Measurements from ENCODE around the gene TMEM185B. TPM values are rescaled to one million over a fixed set of nuclear protein-coding genes. Genes with fewer than 3 reads are reported as not detected.
"Not testable (repeated sequence)": the region's sequence is repeated elsewhere in the genome, so short reads cannot be mapped to it uniquely, and the experiment has no call there.

Gene TMEM185B
- total and polyA plus RNA-seq, 2 donors (not counting 1 experiment from before 2014, with no cell fraction given), result 25.9 to 28.8 TPM

DNA sequence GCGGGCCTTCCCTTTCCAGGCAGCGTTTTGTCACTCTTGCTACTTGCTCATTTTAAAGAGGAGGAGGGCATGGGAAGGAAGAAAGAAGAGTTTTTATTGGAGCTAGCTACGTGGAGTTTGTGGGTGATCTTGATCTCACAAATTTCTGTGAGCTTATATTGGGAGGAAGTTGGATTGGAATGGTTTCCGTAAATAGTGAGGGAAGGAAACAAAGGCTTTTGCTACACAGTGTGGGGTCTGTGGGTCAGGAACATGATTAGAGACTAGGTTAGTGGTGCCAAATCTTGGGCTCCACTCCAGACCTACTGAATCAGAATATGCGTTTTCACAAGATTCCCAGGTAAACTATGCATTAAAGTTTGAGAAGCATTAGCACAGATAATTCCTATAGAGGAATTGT is 37.5 kb upstream of the TMEM185B start:
- no peaks in the 10 kb centered on the region for H3K27me3 ChIP-seq (ENCODE audit: control insufficient read depth, insufficient read depth, low read length)
- no peak overlapping the region for H3K27ac ChIP-seq (ENCODE audit: insufficient read depth, low read length)
- no peak overlapping the region for H3K4me2 ChIP-seq (ENCODE audit: extremely low read depth, insufficient read depth, low read length)
- no peaks in the 10 kb centered on the region for H3K9me3 ChIP-seq (ENCODE audit: control insufficient read depth, insufficient read depth, low read depth, low read length)
- TF ChIP-seq EZH2 (IDR thresholded peaks at IDR 0.05; ENCODE audit: low read length, missing control alignments), result no peak
- TF ChIP-seq, protein P1, sequence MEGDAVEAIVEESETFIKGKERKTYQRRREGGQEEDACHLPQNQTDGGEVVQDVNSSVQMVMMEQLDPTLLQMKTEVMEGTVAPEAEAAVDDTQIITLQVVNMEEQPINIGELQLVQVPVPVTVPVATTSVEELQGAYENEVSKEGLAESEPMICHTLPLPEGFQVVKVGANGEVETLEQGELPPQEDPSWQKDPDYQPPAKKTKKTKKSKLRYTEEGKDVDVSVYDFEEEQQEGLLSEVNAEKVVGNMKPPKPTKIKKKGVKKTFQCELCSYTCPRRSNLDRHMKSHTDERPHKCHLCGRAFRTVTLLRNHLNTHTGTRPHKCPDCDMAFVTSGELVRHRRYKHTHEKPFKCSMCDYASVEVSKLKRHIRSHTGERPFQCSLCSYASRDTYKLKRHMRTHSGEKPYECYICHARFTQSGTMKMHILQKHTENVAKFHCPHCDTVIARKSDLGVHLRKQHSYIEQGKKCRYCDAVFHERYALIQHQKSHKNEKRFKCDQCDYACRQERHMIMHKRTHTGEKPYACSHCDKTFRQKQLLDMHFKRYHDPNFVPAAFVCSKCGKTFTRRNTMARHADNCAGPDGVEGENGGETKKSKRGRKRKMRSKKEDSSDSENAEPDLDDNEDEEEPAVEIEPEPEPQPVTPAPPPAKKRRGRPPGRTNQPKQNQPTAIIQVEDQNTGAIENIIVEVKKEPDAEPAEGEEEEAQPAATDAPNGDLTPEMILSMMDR (conservative IDR thresholded peaks at IDR 0.05 in 1 of 2, IDR thresholded peaks at IDR 0.05 in 1 of 2; ENCODE audit: low read depth in 1 of 2, low read length in 2 of 2), result no peak
- no peak for DNase-seq (ENCODE audit: low read depth in 2 of 2)
- H3K79me2 ChIP-seq (ENCODE audit: control insufficient read depth, insufficient read depth, low read length), result peaks cover 71% of the 10 kb centered on the region
- H3K9ac ChIP-seq (ENCODE audit: insufficient read depth, low read length), result no peak overlapping the region
- H2AFZ ChIP-seq (ENCODE audit: low read length), result no peak overlapping the region
- no peaks in the 10 kb centered on the region for H4K20me1 ChIP-seq (ENCODE audit: control insufficient read depth, extremely low read depth, insufficient read depth, low read length)
- H3K36me3 ChIP-seq (ENCODE audit: control insufficient read depth, insufficient read depth, low read length), result no peaks in the 10 kb centered on the region
- H3K4me3 ChIP-seq (replicated peaks in 1 of 4; ENCODE audit: control extremely low read depth in 1 of 4, insufficient read depth in 1 of 4, low read depth in 3 of 4, low read length in 4 of 4), result no peak overlapping the region
- H3K4me1 ChIP-seq (ENCODE audit: control insufficient read depth, extremely low read depth, insufficient read depth, low read length), result peaks cover 2% of the 10 kb centered on the region

DNA sequence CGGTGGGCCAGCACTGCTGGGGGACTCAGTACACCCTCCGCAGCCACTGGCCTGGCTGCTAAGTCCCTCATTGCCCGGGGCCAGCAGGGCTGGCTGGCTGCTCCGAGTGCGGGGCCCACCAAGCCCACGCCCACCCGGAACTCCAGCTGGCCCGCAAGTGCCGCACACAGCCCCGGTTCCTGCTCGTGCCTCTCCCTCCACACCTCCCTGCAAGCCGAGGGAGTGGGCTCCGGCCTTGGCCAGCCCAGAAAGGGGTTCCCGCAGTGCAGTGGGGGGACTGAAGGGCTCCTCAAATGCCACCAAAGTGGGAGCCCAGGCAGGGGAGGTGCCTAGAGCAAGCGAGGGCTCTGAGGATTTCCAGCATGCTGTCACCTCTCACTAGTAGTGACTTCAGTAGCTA is 36.7 kb upstream of the TMEM185B start:
- not testable (repeated sequence) for H4K20me1 ChIP-seq (ENCODE audit: control insufficient read depth, extremely low read depth, insufficient read depth, low read length); H2AFZ ChIP-seq (ENCODE audit: low read length); H3K36me3 ChIP-seq (ENCODE audit: control insufficient read depth, insufficient read depth, low read length); DNase-seq (ENCODE audit: low read depth in 2 of 2); H3K9me3 ChIP-seq (ENCODE audit: control insufficient read depth, insufficient read depth, low read depth, low read length); H3K4me1 ChIP-seq (ENCODE audit: control insufficient read depth, extremely low read depth, insufficient read depth, low read length); H3K9ac ChIP-seq (ENCODE audit: insufficient read depth, low read length); H3K27me3 ChIP-seq (ENCODE audit: control insufficient read depth, insufficient read depth, low read length); H3K4me2 ChIP-seq (ENCODE audit: extremely low read depth, insufficient read depth, low read length); H3K4me3 ChIP-seq (replicated peaks in 1 of 4; ENCODE audit: control extremely low read depth in 1 of 4, insufficient read depth in 1 of 4, low read depth in 3 of 4, low read length in 4 of 4); H3K27ac ChIP-seq (ENCODE audit: insufficient read depth, low read length)
- peaks cover 70% of the 10 kb centered on the region for H3K79me2 ChIP-seq (ENCODE audit: control insufficient read depth, insufficient read depth, low read length)

DNA sequence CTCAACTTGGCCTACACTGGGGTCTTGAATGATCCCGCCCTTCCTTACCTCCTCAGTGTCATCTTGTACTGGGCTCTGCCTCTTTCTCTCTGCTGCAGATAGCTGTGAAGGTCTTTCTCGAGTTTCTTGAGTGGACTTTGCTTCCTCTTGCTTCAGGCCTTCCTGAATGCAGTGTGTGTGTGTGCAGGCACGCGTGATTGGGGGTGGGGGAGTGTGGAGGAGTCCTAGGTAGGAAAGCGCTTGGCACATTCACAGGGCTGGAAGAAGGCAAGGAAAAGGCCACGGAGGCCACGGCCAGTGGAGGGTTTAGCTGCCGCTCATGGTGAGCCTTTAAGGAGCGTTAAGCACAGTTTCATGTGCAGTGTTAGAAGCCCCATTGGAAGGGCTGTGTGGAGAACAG is 35.0 kb upstream of the TMEM185B start:
- Histone ChIP-seq H3K4me2 (ENCODE audit: extremely low read depth, insufficient read depth, low read length) (no peak overlapping the region), H4K20me1 (ENCODE audit: control insufficient read depth, extremely low read depth, insufficient read depth, low read length) (no peaks in the 10 kb centered on the region)

More for the DNA sequence above, 35.0 kb upstream of the TMEM185B start:
- Histone ChIP-seq H3K27ac (ENCODE audit: insufficient read depth, low read length) (no peak overlapping the region), H3K4me3 (replicated peaks in 1 of 4; ENCODE audit: control extremely low read depth in 1 of 4, insufficient read depth in 1 of 4, low read depth in 3 of 4, low read length in 4 of 4) (no peak overlapping the region), H3K9ac (ENCODE audit: insufficient read depth, low read length) (no peak overlapping the region), H3K4me1 (ENCODE audit: control insufficient read depth, extremely low read depth, insufficient read depth, low read length) (peaks cover 2% of the 10 kb centered on the region), H3K79me2 (ENCODE audit: control insufficient read depth, insufficient read depth, low read length) (peaks cover 81% of the 10 kb centered on the region), H3K9me3 (ENCODE audit: control insufficient read depth, insufficient read depth, low read depth, low read length) (no peaks in the 10 kb centered on the region), H3K36me3 (ENCODE audit: control insufficient read depth, insufficient read depth, low read length) (no peaks in the 10 kb centered on the region), H2AFZ (ENCODE audit: low read length) (no peak overlapping the region), H3K27me3 (ENCODE audit: control insufficient read depth, insufficient read depth, low read length) (no peaks in the 10 kb centered on the region)
- DNase-seq (ENCODE audit: low read depth in 2 of 2), result no peak
- TF ChIP-seq, protein P1 (conservative IDR thresholded peaks at IDR 0.05 in 1 of 2, IDR thresholded peaks at IDR 0.05 in 1 of 2; ENCODE audit: low read depth in 1 of 2, low read length in 2 of 2), result no peak
- TF ChIP-seq EZH2 (IDR thresholded peaks at IDR 0.05; ENCODE audit: low read length, missing control alignments), result no peak

Measured in fibroblast of lung (primary cell).